Fibroblast of lung (primary cell): ENCODE results near the gene SNAI3. TPM values are rescaled to one million over a fixed set of nuclear protein-coding genes. Genes with fewer than 3 reads are reported as not detected.

Experiments used
- DNase-seq, 2 donors: peaks; one replicate each; pipeline versions ENCODE4 v3.0.0 to v3.0.0-alpha.2; 2010; ENCODE audit warnings: low read depth in 2 of 2
- H2AFZ ChIP-seq: 2 replicates; pipeline ENCODE4 v1.5.1; 2012; ENCODE audit warnings: low read length, control low read depth, inconsistent platforms
- H3K27ac ChIP-seq: 2 replicates; pipeline ENCODE4 v1.5.1; 2011; ENCODE audit warnings: low read length, control low read depth; ENCODE audit not compliant: insufficient read depth
- H3K27me3 ChIP-seq: 2 replicates; pipeline ENCODE4 v1.5.1; 2011; ENCODE audit warnings: mild to moderate bottlenecking, low read length; ENCODE audit not compliant: control insufficient read depth, insufficient read depth
- H3K36me3 ChIP-seq: 2 replicates; pipeline ENCODE4 v1.5.1; 2011; ENCODE audit warnings: low read length; ENCODE audit not compliant: control insufficient read depth, insufficient read depth
- H3K4me1 ChIP-seq: 2 replicates; pipeline ENCODE4 v1.5.1; 2011; ENCODE audit warnings: low read length; ENCODE audit not compliant: control insufficient read depth, insufficient read depth; ENCODE audit errors: extremely low read depth
- H3K4me2 ChIP-seq: 2 replicates; pipeline ENCODE4 v1.5.1; 2011; ENCODE audit warnings: low read length, control low read depth; ENCODE audit not compliant: insufficient read depth; ENCODE audit errors: extremely low read depth
- H3K4me3 ChIP-seq, 4 experiments: fragments of 200-600 bp in 1 of 4; sonication (generic) in 1 of 4; replicated peaks in 1 of 4; 2 replicates each; pipeline ENCODE4 v1.5.1; 2011 to 2016; ENCODE audit warnings: low read length in 4 of 4, low read depth in 3 of 4, mild to moderate bottlenecking in 3 of 4, control low read depth in 2 of 4, inconsistent platforms in 1 of 4, mixed read lengths in 1 of 4; ENCODE audit not compliant: insufficient read depth in 1 of 4; ENCODE audit errors: control extremely low read depth in 1 of 4
- H3K79me2 ChIP-seq: 2 replicates; pipeline ENCODE4 v1.5.1; 2012; ENCODE audit warnings: mild to moderate bottlenecking, low read length, inconsistent platforms; ENCODE audit not compliant: control insufficient read depth, insufficient read depth
- H3K9ac ChIP-seq: 2 replicates; pipeline ENCODE4 v1.5.1; 2011; ENCODE audit warnings: mild to moderate bottlenecking, low read length, control low read depth; ENCODE audit not compliant: insufficient read depth
- H3K9me3 ChIP-seq: 2 replicates; pipeline ENCODE4 v1.5.1; 2012; ENCODE audit warnings: low read depth, low read length; ENCODE audit not compliant: control insufficient read depth, insufficient read depth
- H4K20me1 ChIP-seq: 2 replicates; pipeline ENCODE4 v1.5.1; 2011; ENCODE audit warnings: low read length; ENCODE audit not compliant: control insufficient read depth, insufficient read depth; ENCODE audit errors: extremely low read depth
- EZH2 ChIP-seq: IDR thresholded peaks from 2 replicates; pipeline ENCODE4 v1.5.1; 2012; ENCODE audit warnings: low read length, control low read depth, mild to moderate bottlenecking; ENCODE audit errors: missing control alignments
- polyA plus RNA-seq, 2 donors: library from polyadenylated mRNA; depleted of rRNA in 1 of 2; stranded (reverse) in 1 of 2; unstranded in 1 of 2; fragments of >200 nt; gene quantifications; 2 replicates each; pipeline ENCODE4 v1.2.1, GENCODE V29; 2011 to 2012; ENCODE audit warnings: missing spikeins in 1 of 2
- total RNA-seq: library from RNA; depleted of rRNA; stranded (reverse); fragments of >200 nt; gene quantifications from 2 replicates; pipeline ENCODE4 v1.2.1, GENCODE V29; 2014
- TF ChIP-seq, protein P1 (sequence below), 2 donors: IDR thresholded peaks in 1 of 2; conservative IDR thresholded peaks in 1 of 2; 1 replicate in 1 of 2; 2 replicates in 1 of 2; pipeline ENCODE4 v1.5.1; 2011 to 2012; ENCODE audit warnings: low read length in 2 of 2, control low read depth in 1 of 2, inconsistent platforms in 1 of 2, low read depth in 1 of 2, mild to moderate bottlenecking in 1 of 2

Gene SNAI3
- total and polyA plus RNA-seq, 2 donors (not counting 1 experiment from before 2014, with no cell fraction given), result 0.17 TPM; not detected in 1

DNA sequence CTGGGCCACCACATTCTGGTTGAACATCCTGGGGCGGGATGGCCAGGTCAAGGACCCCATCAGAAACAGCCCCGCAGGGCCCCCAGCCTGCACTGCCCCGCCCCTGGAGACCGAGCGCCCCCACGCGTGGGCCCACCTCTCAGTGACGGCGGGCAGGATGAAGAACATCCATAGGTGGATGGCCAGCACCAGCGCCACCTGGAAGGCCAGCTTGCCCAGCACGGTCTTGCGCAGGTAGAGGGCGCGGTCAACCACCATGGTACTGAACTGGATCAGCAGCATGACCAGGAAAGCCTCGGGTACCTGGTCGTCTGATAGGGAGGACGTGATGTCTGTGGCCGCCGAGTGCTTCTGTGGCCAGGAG is 33.6 kb upstream of the SNAI3 start:
- Histone ChIP-seq H3K9ac (no peak overlapping the region), H3K4me2 (no peak overlapping the region), H3K36me3 (peaks cover 64% of the 10 kb centered on the region), H3K4me3 (no peak overlapping the region), H2AFZ (no peak overlapping the region), H3K4me1 (no peaks in the 10 kb centered on the region), H3K9me3 (no peaks in the 10 kb centered on the region), H3K79me2 (no peaks in the 10 kb centered on the region), H3K27me3 (no peaks in the 10 kb centered on the region), H3K27ac (no peak overlapping the region), H4K20me1 (no peaks in the 10 kb centered on the region)
- TF ChIP-seq EZH2, result no peak
- TF ChIP-seq, protein P1, sequence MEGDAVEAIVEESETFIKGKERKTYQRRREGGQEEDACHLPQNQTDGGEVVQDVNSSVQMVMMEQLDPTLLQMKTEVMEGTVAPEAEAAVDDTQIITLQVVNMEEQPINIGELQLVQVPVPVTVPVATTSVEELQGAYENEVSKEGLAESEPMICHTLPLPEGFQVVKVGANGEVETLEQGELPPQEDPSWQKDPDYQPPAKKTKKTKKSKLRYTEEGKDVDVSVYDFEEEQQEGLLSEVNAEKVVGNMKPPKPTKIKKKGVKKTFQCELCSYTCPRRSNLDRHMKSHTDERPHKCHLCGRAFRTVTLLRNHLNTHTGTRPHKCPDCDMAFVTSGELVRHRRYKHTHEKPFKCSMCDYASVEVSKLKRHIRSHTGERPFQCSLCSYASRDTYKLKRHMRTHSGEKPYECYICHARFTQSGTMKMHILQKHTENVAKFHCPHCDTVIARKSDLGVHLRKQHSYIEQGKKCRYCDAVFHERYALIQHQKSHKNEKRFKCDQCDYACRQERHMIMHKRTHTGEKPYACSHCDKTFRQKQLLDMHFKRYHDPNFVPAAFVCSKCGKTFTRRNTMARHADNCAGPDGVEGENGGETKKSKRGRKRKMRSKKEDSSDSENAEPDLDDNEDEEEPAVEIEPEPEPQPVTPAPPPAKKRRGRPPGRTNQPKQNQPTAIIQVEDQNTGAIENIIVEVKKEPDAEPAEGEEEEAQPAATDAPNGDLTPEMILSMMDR (conservative IDR thresholded peaks at IDR 0.05 in 1 of 2, IDR thresholded peaks at IDR 0.05 in 1 of 2; ENCODE audit: low read depth in 1 of 2, low read length in 2 of 2), result no peak
- no peak for DNase-seq

GRCh38 chr16:88719267-88719932 is 33.1 kb upstream of the SNAI3 start:
- Histone ChIP-seq H3K4me3 (no peak overlapping the region), H3K4me2 (no peak overlapping the region), H3K9me3 (no peaks in the 10 kb centered on the region), H3K27me3 (no peaks in the 10 kb centered on the region), H3K79me2 (no peaks in the 10 kb centered on the region), H3K36me3 (peaks cover 63% of the 10 kb centered on the region), H3K27ac (no peak overlapping the region), H2AFZ (no peak overlapping the region), H3K9ac (no peak overlapping the region), H3K4me1 (no peaks in the 10 kb centered on the region), H4K20me1 (no peaks in the 10 kb centered on the region)
- DNase-seq, result no peak
- TF ChIP-seq, protein P1 (conservative IDR thresholded peaks at IDR 0.05 in 1 of 2, IDR thresholded peaks at IDR 0.05 in 1 of 2; ENCODE audit: low read depth in 1 of 2, low read length in 2 of 2), result no peak
- TF ChIP-seq EZH2, result no peak

GRCh38 chr16:88718178-88718577 is 31.9 kb upstream of the SNAI3 start:
- H3K36me3 ChIP-seq, result peaks cover 65% of the 10 kb centered on the region
- no peaks in the 10 kb centered on the region for H3K4me1 ChIP-seq
- H4K20me1 ChIP-seq, result no peaks in the 10 kb centered on the region
- no peak for DNase-seq
- no peak overlapping the region for H3K27ac ChIP-seq
- no peaks in the 10 kb centered on the region for H3K27me3 ChIP-seq
- H3K9ac ChIP-seq, result no peak overlapping the region
- no peak overlapping the region for H2AFZ ChIP-seq
- no peak overlapping the region for H3K4me3 ChIP-seq
- no peaks in the 10 kb centered on the region for H3K9me3 ChIP-seq
- H3K79me2 ChIP-seq, result no peaks in the 10 kb centered on the region
- TF ChIP-seq, protein P1 (conservative IDR thresholded peaks at IDR 0.05 in 1 of 2, IDR thresholded peaks at IDR 0.05 in 1 of 2; ENCODE audit: low read depth in 1 of 2, low read length in 2 of 2), result no peak
- TF ChIP-seq EZH2, result no peak
- no peak overlapping the region for H3K4me2 ChIP-seq
